Caco-2 (cell line): ENCODE results near the gene ALOX5. TPM values are rescaled to one million over a fixed set of nuclear protein-coding genes. Genes with fewer than 3 reads are reported as not detected.
"Not testable (repeated sequence)": the region's sequence is repeated elsewhere in the genome, so short reads cannot be mapped to it uniquely, and the experiment has no call there.

ENCODE experiments used
- BruUV-seq: library from RNA; stranded (reverse); fragments of 400-500 nt; replicated peaks from 2 replicates; lab custom pipeline; 2021; lab: Mats Ljungman, UMichigan
- CTCF ChIA-PET: fragments of 300-600 bp; sonication (Branson Sonifier 250); formaldehyde crosslinking; loops from one replicate; lab custom pipeline; 2022; ENCODE audit warnings: antibody characterized with exemption; lab: Charles Lee
- POLR2A ChIA-PET: fragments of 300-600 bp; sonication (Branson Sonifier 250); formaldehyde crosslinking; loops from one replicate; lab custom pipeline; 2022; ENCODE audit warnings: antibody characterized with exemption; lab: Charles Lee
- DNase-seq, 2 experiments: peaks; one replicate each; pipeline versions ENCODE4 v3.0.0 to v3.0.0-alpha.2; 2020 to 2022
- H3K27me3 ChIP-seq: replicated peaks from 2 replicates; pipeline ENCODE4 v1.6.0; 2011; ENCODE audit warnings: low read length; ENCODE audit not compliant: control insufficient read depth, insufficient read depth
- H3K36me3 ChIP-seq: 2 replicates; pipeline ENCODE4 v1.5.1; 2011; ENCODE audit warnings: low read length; ENCODE audit not compliant: control insufficient read depth, insufficient read depth
- H3K4me1 ChIP-seq: fragments of 250-450 bp; sonication (Bioruptor Pico); 2 replicates; pipeline ENCODE4 v1.5.1; 2020; ENCODE audit warnings: mild to moderate bottlenecking
- H3K4me3 ChIP-seq: 2 replicates; pipeline ENCODE4 v1.5.1; 2011; ENCODE audit warnings: low read depth, mild to moderate bottlenecking, control low read depth, low read length
- H3K9me3 ChIP-seq: fragments of 250-450 bp; sonication (Bioruptor Pico); 2 replicates; pipeline ENCODE4 v1.5.1; 2020; ENCODE audit warnings: mild to moderate bottlenecking, moderate library complexity
- H3K27ac Mint-ChIP-seq: one replicate; pipeline ENCODE4 v1.8.0; 2022; ENCODE audit warnings: mixed read lengths; ENCODE audit not compliant: unreplicated experiment
- H3K27me3 Mint-ChIP-seq: one replicate; pipeline ENCODE4 v1.8.0; 2022; ENCODE audit warnings: mixed read lengths; ENCODE audit not compliant: insufficient read depth, unreplicated experiment
- H3K36me3 Mint-ChIP-seq: one replicate; pipeline ENCODE4 v1.8.0; 2022; ENCODE audit warnings: mild to moderate bottlenecking, mixed read lengths; ENCODE audit not compliant: insufficient read depth, unreplicated experiment
- H3K4me1 Mint-ChIP-seq: one replicate; pipeline ENCODE4 v1.8.0; 2022; ENCODE audit warnings: low read depth, mixed read lengths; ENCODE audit not compliant: unreplicated experiment
- H3K4me3 Mint-ChIP-seq: one replicate; pipeline ENCODE4 v1.8.0; 2022; ENCODE audit warnings: mild to moderate bottlenecking, moderate library complexity, mixed read lengths; ENCODE audit not compliant: unreplicated experiment
- H3K9me3 Mint-ChIP-seq: one replicate; pipeline ENCODE4 v1.8.0; 2022; ENCODE audit warnings: mixed read lengths; ENCODE audit not compliant: unreplicated experiment
- intact Hi-C: fragments of 100-400 bp; cut with micrococcal nuclease; formaldehyde crosslinking; loops from one replicate; pipeline ENCODE4 v1.10.0; 2022; ENCODE audit not compliant: unreplicated experiment
- total RNA-seq: library from RNA; stranded (reverse); gene quantifications from 2 replicates; pipeline ENCODE4 v1.2.3, GENCODE V29; 2022
- TF ChIP-seq, protein P1 (sequence below), 2 experiments: fragments of 200-600 bp in 1 of 2; IDR thresholded peaks; 1 replicate in 1 of 2; 2 replicates in 1 of 2; pipeline versions ENCODE4 v1.5.1 to v1.8.0; 2011 to 2022; ENCODE audit warnings: antibody characterized with exemption in 1 of 2, control low read depth in 1 of 2, inconsistent platforms in 1 of 2, low read depth in 1 of 2, low read length in 1 of 2, mild to moderate bottlenecking in 1 of 2, moderate library complexity in 1 of 2; ENCODE audit not compliant: insufficient read depth in 1 of 2, severe bottlenecking in 1 of 2, unreplicated experiment in 1 of 2

Gene ALOX5
- total RNA-seq, 1 experiment from 2014 or later = not detected

DNA sequence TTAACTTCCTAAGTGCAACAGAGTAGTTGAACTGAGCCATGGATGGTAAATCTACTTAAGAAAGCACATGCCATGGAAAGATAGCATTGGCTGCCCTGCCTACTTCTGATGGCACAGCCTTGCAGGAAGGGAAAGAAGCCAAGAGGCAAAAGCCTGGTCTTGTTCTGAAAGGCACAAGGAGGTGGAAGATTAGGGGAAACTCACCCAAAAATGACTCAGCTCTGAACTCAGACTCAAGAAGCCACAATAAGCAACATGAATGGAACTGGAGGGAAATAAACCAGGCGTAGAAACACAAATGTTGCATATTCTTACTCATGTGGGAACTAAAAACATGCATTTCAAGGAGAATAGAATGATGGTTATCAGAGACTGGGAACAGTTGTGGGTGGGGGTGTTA is 20.8 kb upstream of the ALOX5 start:
- no peaks in the 10 kb centered on the region for H3K4me1 Mint-ChIP-seq
- ChIA-PET CTCF (interaction anchor here (0.6 kb wide), 1 partner anchor 189 kb away, joined by 4 read pairs; no protein-coding TSS in a partner anchor), POLR2A (no interaction called here)
- no peaks in the 10 kb centered on the region for H3K9me3 Mint-ChIP-seq
- intact Hi-C loops = no loop called here
- no peak overlapping the region for H3K4me3 ChIP-seq
- H3K36me3 ChIP-seq = no peaks in the 10 kb centered on the region
- H3K9me3 ChIP-seq = no peaks in the 10 kb centered on the region
- no TSS peak for BruUV-seq
- H3K4me3 Mint-ChIP-seq = no peak overlapping the region
- peaks cover 21% of the 10 kb centered on the region for H3K27me3 Mint-ChIP-seq
- no peak overlapping the region for H3K27ac Mint-ChIP-seq
- no peaks in the 10 kb centered on the region for H3K4me1 ChIP-seq
- no peaks in the 10 kb centered on the region for H3K27me3 ChIP-seq
- TF ChIP-seq, protein P1, sequence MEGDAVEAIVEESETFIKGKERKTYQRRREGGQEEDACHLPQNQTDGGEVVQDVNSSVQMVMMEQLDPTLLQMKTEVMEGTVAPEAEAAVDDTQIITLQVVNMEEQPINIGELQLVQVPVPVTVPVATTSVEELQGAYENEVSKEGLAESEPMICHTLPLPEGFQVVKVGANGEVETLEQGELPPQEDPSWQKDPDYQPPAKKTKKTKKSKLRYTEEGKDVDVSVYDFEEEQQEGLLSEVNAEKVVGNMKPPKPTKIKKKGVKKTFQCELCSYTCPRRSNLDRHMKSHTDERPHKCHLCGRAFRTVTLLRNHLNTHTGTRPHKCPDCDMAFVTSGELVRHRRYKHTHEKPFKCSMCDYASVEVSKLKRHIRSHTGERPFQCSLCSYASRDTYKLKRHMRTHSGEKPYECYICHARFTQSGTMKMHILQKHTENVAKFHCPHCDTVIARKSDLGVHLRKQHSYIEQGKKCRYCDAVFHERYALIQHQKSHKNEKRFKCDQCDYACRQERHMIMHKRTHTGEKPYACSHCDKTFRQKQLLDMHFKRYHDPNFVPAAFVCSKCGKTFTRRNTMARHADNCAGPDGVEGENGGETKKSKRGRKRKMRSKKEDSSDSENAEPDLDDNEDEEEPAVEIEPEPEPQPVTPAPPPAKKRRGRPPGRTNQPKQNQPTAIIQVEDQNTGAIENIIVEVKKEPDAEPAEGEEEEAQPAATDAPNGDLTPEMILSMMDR (IDR thresholded peaks at IDR 0.05; ENCODE audit: insufficient read depth in 1 of 2, low read depth in 1 of 2, low read length in 1 of 2, severe bottlenecking in 1 of 2, unreplicated experiment in 1 of 2) = no peak
- no peak for DNase-seq
- no peaks in the 10 kb centered on the region for H3K36me3 Mint-ChIP-seq

DNA sequence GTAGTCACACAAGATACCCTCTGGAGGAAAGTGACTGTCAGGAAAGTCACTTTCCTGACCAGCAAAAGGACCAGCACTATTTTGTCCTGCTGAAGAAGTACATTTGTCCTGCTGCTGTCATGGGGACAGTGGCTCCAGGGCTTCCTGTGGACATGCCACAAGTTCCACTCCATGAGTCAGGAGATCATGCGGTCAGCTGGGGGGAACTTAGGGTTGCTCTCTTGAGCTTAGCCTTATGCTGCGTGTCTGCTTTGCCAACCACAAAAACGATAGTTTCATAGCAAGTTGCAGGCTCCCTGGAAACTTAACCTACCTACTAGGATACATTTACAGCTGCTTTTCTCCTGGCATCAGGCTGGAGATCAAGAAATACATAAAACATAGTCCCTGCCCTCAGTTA is 19.8 kb upstream of the ALOX5 start:
- Mint-ChIP-seq H3K27ac (no peak overlapping the region), H3K4me3 (no peak overlapping the region), H3K27me3 (peaks cover 21% of the 10 kb centered on the region), H3K4me1 (no peaks in the 10 kb centered on the region), H3K36me3 (no peaks in the 10 kb centered on the region), H3K9me3 (no peaks in the 10 kb centered on the region)
- Histone ChIP-seq H3K27me3 (no peaks in the 10 kb centered on the region), H3K4me3 (no peak overlapping the region), H3K9me3 (no peaks in the 10 kb centered on the region), H3K36me3 (no peaks in the 10 kb centered on the region), H3K4me1 (no peaks in the 10 kb centered on the region)
- POLR2A ChIA-PET = no interaction called here
- no peak for DNase-seq
- intact Hi-C loops = no loop called here
- no TSS peak for BruUV-seq
- CTCF ChIA-PET = interaction anchor here (0.7 kb wide), 1 partner anchor 1698 kb away, joined by 3 read pairs; no protein-coding TSS in a partner anchor
- TF ChIP-seq, protein P1 (IDR thresholded peaks at IDR 0.05; ENCODE audit: insufficient read depth in 1 of 2, low read depth in 1 of 2, low read length in 1 of 2, severe bottlenecking in 1 of 2, unreplicated experiment in 1 of 2) = no peak

DNA sequence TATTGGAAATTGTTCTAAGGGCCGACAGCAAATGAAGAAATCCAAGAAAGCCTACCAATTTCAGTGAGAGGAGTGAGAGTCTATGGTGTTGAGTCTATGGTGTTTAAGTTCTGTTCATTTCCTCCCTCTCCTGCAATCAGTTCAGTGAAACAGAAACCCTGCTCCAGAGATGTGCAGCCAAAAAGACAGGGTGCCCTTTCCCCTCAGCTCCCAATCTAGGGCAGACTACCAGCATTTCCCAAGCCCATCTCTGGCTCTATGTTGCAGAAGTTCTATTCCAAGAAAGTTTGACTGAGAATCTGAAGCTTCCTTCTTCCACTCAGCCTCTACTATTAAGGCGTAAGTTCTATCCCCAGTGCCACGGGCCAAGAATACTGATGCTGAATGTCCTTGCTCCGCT is 18.5 kb upstream of the ALOX5 start:
- Mint-ChIP-seq H3K36me3 (no peaks in the 10 kb centered on the region), H3K4me1 (no peaks in the 10 kb centered on the region), H3K27me3 (peaks cover 25% of the 10 kb centered on the region), H3K9me3 (no peaks in the 10 kb centered on the region), H3K27ac (no peak overlapping the region), H3K4me3 (no peak overlapping the region)
- Histone ChIP-seq H3K4me1 (no peaks in the 10 kb centered on the region), H3K36me3 (no peaks in the 10 kb centered on the region), H3K27me3 (no peaks in the 10 kb centered on the region), H3K9me3 (no peaks in the 10 kb centered on the region), H3K4me3 (no peak overlapping the region)
- intact Hi-C loops = no loop called here
- TF ChIP-seq, protein P1 (IDR thresholded peaks at IDR 0.05; ENCODE audit: insufficient read depth in 1 of 2, low read depth in 1 of 2, low read length in 1 of 2, severe bottlenecking in 1 of 2, unreplicated experiment in 1 of 2) = no peak
- DNase-seq = no peak
- ChIA-PET POLR2A (no interaction called here), CTCF (no interaction called here)
- BruUV-seq = no TSS peak

DNA sequence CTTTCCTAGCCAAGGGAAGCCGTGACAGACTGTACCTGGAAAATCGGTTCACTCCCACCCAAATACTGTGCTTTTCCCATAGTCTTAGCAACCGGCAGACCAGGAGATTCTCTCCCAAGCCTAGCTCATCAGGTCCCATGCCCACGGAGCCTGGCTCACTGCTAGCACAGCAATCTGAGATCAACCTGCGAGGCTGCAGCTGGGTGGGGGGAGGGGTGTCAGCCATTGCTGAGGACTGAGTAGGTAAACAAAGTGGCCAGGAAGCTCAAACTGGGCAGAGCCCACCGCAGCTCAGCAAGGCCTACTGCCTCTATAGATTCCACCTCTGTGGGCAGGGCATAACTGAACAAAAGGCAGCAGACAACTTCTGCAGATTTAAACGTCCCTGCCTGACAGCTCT is 15.1 kb upstream of the ALOX5 start:
- CTCF ChIA-PET, intact Hi-C loops, H3K4me1 Mint-ChIP-seq, H3K4me1 ChIP-seq, POLR2A ChIA-PET, H3K36me3 ChIP-seq, H3K4me3 Mint-ChIP-seq, H3K9me3 ChIP-seq, H3K4me3 ChIP-seq, H3K27me3 ChIP-seq, DNase-seq, H3K36me3 Mint-ChIP-seq, BruUV-seq, H3K27ac Mint-ChIP-seq, H3K9me3 Mint-ChIP-seq: not testable (repeated sequence)
- peaks cover 31% of the 10 kb centered on the region for H3K27me3 Mint-ChIP-seq

DNA sequence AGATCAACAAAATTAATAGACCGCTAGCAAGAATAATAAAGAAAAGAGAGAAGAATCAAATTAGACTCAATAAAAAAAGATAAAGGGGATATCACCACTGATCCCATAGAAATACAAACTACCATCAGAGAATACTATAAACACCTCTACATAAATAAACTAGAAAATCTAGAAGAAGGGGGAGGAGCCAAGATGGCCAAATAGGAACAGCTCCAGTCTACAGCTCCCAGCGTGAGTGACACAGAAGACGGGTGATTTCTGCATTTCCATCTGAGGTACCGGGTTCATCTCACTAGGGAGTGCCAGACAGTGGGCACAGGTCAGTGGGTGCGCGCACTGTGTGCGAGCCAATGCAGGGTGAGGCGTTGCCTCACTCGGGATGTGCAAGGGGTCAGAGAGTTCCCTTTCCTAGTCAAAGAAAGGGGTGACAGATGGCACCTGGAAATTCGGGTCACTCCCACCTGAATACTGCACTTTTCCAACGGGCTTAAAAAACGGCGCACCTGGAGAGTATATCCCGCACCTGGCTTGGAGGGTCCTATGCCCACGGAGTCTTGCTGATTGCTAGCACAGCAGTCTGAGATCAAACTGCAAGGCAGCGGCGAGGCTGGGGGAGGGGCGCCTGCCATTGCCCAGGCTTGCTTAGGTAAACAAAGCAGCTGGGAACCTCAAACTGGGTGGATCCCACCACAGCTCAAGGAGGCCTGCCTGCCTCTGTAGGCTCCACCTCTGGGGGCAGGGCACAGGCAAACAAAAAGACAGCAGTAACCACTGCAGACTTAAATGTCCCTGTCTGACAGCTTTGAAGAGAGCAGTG is 11.8 kb upstream of the ALOX5 start:
- H3K27me3 Mint-ChIP-seq = peaks cover 21% of the 10 kb centered on the region

More for the DNA sequence above, 11.8 kb upstream of the ALOX5 start:
- POLR2A ChIA-PET, H3K9me3 ChIP-seq, H3K4me1 ChIP-seq, H3K9me3 Mint-ChIP-seq, CTCF ChIA-PET, H3K27me3 ChIP-seq, H3K36me3 ChIP-seq, BruUV-seq, H3K27ac Mint-ChIP-seq, intact Hi-C loops, H3K4me1 Mint-ChIP-seq, H3K36me3 Mint-ChIP-seq: not testable (repeated sequence)
- peak overlapping the region; percentile 12 for H3K4me3 ChIP-seq
- H3K4me3 Mint-ChIP-seq = peak overlapping the region; percentile 17
- peak; percentile 60 to 66 for DNase-seq
